NAMALWA (cell line): Measurements from ENCODE around the gene ZNF8.
"Not testable (repeated sequence)": the region's sequence is repeated elsewhere in the genome, so short reads cannot be mapped to it uniquely, and the experiment has no call there.

Experiments used
- DNase-seq: peaks from one replicate; pipeline ENCODE4 v3.0.0-alpha.2; 2015; ENCODE audit warnings: low spot score

Gene ZNF8

GRCh38 chr19:58278541-58279041 lies at the start of gene ZNF8:
TSS of gene ZNF8 (plus strand) at chr19:58278955. CDS start at chr19:58279082, 127 bp downstream.
- peak; percentile 99 for DNase-seq

DNA sequence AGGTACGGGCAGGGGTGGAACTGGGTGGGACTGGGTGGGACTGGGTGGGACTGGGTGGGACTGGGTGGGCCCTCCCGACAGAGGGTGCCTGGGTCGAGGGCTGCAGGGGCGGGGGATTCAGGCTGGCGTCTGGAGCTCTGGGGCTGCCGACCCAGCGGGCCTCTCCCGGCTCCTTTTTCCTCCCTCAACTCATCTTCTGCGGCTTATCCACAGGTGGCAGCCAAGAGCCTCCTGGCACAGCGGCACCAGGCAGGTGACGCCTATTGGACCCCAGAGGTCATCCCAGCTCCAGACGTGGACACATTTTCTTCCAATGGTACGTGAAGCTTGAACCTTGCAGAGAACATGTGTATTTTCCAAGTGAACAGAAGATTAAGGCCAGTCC lies 49.5 kb upstream of the ZNF8 start:
- DNase-seq: peak; percentile 38

DNA sequence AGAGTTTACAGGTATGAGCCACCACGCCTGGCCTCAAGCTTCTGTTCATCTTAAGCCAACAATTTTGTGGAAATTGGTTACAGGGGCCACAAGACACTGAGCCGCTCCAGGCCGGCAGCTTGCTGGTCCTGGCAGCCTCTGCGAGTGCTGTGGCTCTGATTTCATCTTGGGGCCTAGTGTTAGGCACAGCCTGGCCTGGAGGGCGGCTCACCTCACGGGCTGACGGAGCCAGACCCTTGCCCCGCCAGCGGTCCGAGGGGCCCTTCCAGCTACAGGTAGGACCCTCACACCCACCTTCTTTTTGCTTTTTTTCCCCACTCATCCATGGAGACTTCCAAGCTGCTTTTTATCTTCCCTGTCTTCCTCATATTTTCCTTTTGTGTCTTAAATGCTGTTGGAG lies 41.4 kb upstream of the ZNF8 start:
- DNase-seq: no peak

- DNase-seq: no peak
Measured at GRCh38 chr19:58243351-58243750, 35.4 kb upstream of the ZNF8 start.

GRCh38 chr19:58248886-58249285 lies 29.9 kb upstream of the ZNF8 start:
- no peak for DNase-seq

GRCh38 chr19:58252102-58252685 lies 26.6 kb upstream of the ZNF8 start:
- DNase-seq: no peak

- not testable (repeated sequence) for DNase-seq
Measured at GRCh38 chr19:58258259-58258658, 20.5 kb upstream of the ZNF8 start.

DNA sequence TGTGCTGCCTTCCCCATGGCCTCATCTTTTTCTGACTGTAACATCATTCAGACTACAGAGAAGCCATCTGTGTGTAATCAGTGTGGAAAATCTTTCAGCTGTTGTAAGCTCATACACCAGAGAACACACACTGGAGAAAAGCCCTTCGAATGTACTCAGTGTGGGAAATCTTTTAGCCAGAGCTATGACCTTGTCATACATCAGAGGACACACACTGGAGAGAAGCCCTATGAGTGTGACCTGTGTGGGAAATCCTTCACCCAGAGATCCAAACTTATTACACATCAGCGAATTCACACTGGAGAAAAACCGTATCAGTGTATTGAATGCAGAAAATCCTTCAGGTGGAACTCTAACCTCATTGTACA lies 17.2 kb upstream of the ZNF8 start:
- DNase-seq: no peak

DNA sequence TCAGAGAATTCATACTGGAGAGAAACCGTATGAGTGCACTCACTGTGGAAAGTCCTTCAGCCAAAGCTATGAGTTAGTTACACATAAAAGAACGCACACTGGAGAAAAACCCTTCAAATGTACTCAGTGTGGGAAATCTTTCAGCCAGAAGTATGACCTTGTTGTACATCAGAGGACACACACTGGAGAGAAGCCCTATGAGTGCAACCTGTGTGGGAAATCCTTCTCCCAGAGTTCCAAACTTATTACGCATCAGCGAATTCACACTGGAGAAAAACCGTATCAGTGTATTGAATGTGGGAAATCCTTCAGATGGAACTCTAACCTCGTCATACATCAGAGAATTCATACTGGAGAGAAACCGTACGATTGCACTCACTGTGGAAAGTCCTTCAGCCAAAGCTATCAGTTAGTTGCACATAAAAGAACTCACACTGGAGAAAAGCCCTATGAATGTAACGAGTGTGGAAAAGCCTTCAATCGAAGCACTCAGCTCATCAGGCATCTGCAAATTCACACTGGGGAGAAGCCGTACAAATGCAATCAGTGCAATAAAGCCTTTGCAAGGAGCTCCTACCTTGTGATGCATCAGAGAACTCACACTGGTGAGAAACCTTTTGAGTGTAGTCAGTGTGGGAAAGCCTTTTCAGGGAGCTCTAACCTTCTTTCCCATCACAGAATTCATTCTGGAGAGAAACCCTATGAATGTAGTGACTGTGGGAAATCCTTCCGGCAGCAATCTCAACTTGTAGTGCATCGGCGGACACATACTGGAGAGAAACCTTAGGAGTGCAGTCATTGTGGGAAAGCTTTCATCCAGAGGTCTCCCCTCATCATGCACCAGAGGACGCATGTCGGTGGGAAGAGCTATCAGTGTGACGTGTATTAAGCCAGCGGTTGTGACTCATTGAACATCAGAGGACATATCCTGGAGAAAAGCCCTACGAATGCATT lies 16.5 kb upstream of the ZNF8 start:
- DNase-seq: peak; percentile 25

- no peak for DNase-seq
Measured at GRCh38 chr19:58262922-58263296, 15.8 kb upstream of the ZNF8 start.

DNA sequence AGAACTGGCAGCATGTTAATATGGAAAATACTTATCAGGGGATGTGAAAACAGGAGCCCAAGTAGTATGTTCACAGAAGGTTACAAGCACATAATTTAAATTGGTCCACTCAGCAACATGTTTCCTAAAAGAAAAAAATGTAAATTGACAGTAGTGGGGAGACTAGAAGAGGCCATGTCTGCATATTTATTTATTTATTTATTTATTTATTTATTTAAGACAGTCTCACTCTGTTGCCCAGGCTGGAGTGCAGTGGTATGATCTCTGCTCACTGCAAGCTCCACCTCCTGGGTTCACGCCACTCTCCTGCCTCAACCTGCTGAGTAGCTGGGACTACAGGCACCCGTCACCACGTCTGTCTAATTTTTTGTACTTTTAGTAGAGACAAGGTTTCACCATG lies 13.7 kb upstream of the ZNF8 start:
- no peak for DNase-seq

GRCh38 chr19:58268344-58268743 lies 10.4 kb upstream of the ZNF8 start:
- DNase-seq: no peak

GRCh38 chr19:58274771-58275201 lies 4.0 kb upstream of the ZNF8 start:
- no peak for DNase-seq

DNA sequence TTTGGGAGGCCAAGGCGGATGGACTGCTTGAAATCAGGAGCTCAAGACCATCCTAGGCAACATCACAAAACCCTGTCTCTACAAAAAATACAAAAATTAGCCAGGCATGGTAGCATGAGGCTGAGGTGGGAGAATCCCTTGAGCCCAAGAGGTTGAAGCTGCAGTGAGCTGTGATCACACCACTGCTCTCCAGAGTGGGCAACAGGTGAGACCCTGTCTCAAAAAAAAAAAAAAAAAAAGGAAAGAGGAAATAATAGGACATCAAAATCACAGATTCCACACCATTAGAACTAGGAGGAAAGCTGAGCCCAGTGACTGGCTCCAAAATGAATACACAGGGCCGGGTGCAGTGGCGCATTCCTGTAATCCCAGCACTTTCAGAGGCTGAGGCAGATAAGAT lies 3.2 kb upstream of the ZNF8 start:
- no peak for DNase-seq

DNA sequence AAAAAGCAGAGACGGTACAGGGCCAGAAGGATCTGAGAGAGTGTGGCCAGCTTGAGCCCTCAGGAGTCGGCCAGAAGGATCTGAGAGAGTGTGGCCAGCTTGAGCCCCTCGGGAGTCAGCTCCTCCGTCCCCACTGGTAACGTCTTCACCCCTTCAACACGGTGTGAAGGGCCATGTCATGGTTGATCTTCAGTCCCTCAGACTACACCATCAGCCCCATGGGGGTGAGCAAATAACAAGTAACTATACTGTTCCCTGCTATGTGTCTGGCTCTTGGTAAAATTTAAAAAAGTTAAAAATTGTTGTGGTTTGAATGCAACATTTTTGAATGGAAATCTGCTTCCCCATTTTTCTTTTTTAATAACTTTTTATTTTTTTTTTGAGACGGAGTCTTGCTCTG lies 1.6 kb upstream of the ZNF8 start:
- DNase-seq: no peak

DNA sequence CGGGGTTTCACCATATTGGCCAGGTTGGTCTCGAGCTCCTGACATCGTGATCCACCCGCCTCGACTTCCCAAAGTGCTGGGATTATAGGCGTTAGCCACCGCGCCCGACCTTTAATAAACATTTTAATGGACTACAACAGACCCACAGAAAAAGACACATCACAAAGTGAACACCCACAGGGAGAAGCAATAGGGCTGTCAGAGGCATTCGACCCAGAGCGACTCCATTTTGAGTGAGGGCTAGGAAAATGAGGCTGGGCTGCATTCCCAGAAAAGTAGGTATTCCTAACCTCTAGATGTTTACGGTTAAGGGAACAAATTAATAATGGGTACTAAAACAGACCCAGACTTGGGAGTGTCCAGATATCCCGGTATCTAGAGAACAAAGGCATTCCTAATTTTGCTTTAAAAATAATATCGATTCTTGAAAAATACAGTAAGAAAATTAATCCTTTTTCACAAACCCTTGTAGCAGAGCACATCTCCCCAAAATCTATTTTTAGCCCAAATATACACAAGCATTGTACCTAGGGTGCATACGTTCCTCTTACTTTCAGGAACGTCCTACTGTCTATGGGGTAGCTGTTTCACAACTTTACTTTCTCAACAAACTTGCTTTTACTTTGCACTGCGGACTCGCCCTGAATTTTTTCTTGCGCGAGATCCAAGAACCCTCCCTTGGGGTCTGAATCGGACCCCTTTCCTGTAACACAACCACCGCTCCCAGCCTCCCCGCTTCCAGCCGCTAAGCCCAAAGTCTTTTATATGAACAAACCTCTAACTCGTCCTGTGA lies 811 bp upstream of the ZNF8 start:
- DNase-seq: no peak

- peak; percentile 39 for DNase-seq
Measured at GRCh38 chr19:58279042-58279924, 528 bp downstream of the ZNF8 start.

GRCh38 chr19:58279925-58280316 lies 1.2 kb downstream of the ZNF8 start:
- DNase-seq: no peak

DNA sequence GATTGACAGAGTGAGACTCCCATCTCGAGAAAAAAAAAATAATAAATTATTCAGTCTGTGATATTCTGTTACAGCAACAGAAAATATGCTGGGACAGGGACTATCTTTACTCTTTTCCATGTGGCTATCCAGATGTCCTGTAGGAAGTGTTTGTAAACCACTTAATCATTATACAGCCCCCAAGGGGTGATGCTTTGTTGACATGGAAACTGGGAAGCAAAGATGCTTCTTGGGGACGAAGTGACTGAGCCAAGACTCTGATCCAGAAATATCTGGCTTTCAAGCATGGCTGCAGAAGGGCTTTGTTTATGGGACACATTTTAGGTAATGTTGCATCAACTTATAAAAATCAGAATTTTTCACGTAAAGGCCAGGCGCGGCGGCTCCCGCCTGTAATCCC lies 5.4 kb downstream of the ZNF8 start:
- no peak for DNase-seq

GRCh38 chr19:58291943-58292342 lies 13.2 kb downstream of the ZNF8 start:
- no peak for DNase-seq

- DNase-seq: no peak
Measured at GRCh38 chr19:58294743-58295374, 16.1 kb downstream of the ZNF8 start.
